Smooth muscle cell (in vitro differentiated cells): Measurements from ENCODE around the gene RNF14. TPM values are rescaled to one million over a fixed set of nuclear protein-coding genes. Genes with fewer than 3 reads are reported as not detected.

Experiments used
- DNase-seq: peaks from one replicate; lab custom pipeline; 2025; ENCODE audit not compliant: unreplicated experiment; lab: John Stamatoyannopoulos, UW
- H2AFZ ChIP-seq: fragments of 200-600 bp; sonication (generic); 2 replicates; pipeline ENCODE4 v1.6.0; 2016; ENCODE audit warnings: antibody characterized with exemption, low read depth, mild to moderate bottlenecking
- H3F3A ChIP-seq: fragments of 200-600 bp; sonication (generic); 2 replicates; pipeline ENCODE4 v1.6.0; 2017; ENCODE audit warnings: antibody characterized with exemption, low read depth
- H3K27ac ChIP-seq: fragments of 200-600 bp; sonication (generic); 2 replicates; pipeline ENCODE4 v1.5.1; 2016; ENCODE audit warnings: low read depth, mild to moderate bottlenecking
- H3K27me3 ChIP-seq: fragments of 200-600 bp; sonication (generic); 2 replicates; pipeline ENCODE4 v1.6.1; 2016; ENCODE audit warnings: low read depth, mild to moderate bottlenecking
- H3K36me3 ChIP-seq: fragments of 200-600 bp; sonication (generic); 2 replicates; pipeline ENCODE4 v1.5.1; 2016; ENCODE audit warnings: low read depth
- H3K4me1 ChIP-seq: fragments of 200-600 bp; sonication (generic); 2 replicates; pipeline ENCODE4 v1.5.1; 2016; ENCODE audit warnings: low read depth
- H3K4me2 ChIP-seq: fragments of 200-600 bp; sonication (generic); 2 replicates; pipeline ENCODE4 v1.6.0; 2016; ENCODE audit warnings: mild to moderate bottlenecking
- H3K4me3 ChIP-seq: fragments of 200-600 bp; sonication (generic); 2 replicates; pipeline ENCODE4 v1.5.1; 2016; ENCODE audit warnings: mild to moderate bottlenecking
- H3K79me2 ChIP-seq: fragments of 200-600 bp; sonication (generic); 2 replicates; pipeline ENCODE4 v1.6.0; 2016; ENCODE audit warnings: low read depth, mild to moderate bottlenecking
- H3K9ac ChIP-seq: fragments of 200-600 bp; sonication (generic); 2 replicates; pipeline ENCODE4 v1.6.0; 2016; ENCODE audit warnings: low read depth
- H3K9me3 ChIP-seq: fragments of 200-600 bp; sonication (generic); replicated peaks from 2 replicates; pipeline ENCODE4 v1.5.1; 2016; ENCODE audit warnings: low read depth
- H4K20me1 ChIP-seq: fragments of 200-600 bp; sonication (generic); 2 replicates; pipeline ENCODE4 v1.6.0; 2016; ENCODE audit warnings: low read depth
- WGBS: methylation state at CpG from one replicate; pipeline ENCODE4 v1.1.7; 2016; ENCODE audit warnings: low lambda C conversion rate; 5-methylcytosine and 5-hydroxymethylcytosine counted together
- polyA plus RNA-seq: library from polyadenylated mRNA; unstranded; fragments of >200 nt; fragmentation: Nextera tagmentation; extraction: Ambion mirVana; gene quantifications from 2 replicates; pipeline ENCODE4 v1.2.1, GENCODE V29; 2016
- total RNA-seq: library from RNA; depleted of rRNA; stranded (reverse); fragments of >200 nt; gene quantifications from 2 replicates; pipeline ENCODE4 v1.2.3, GENCODE V29; 2014
- TF ChIP-seq, protein P1 (sequence below): fragments of 200-600 bp; sonication (generic); IDR thresholded peaks from 2 replicates; pipeline ENCODE4 v1.5.1; 2017; ENCODE audit warnings: borderline replicate concordance, mild to moderate bottlenecking, antibody characterized with exemption; ENCODE audit not compliant: insufficient read depth, poor library complexity, severe bottlenecking

RNF14 gene
- total and polyA plus RNA-seq, 2 experiments from 2014 or later = 43.8 to 76.4 TPM

DNA sequence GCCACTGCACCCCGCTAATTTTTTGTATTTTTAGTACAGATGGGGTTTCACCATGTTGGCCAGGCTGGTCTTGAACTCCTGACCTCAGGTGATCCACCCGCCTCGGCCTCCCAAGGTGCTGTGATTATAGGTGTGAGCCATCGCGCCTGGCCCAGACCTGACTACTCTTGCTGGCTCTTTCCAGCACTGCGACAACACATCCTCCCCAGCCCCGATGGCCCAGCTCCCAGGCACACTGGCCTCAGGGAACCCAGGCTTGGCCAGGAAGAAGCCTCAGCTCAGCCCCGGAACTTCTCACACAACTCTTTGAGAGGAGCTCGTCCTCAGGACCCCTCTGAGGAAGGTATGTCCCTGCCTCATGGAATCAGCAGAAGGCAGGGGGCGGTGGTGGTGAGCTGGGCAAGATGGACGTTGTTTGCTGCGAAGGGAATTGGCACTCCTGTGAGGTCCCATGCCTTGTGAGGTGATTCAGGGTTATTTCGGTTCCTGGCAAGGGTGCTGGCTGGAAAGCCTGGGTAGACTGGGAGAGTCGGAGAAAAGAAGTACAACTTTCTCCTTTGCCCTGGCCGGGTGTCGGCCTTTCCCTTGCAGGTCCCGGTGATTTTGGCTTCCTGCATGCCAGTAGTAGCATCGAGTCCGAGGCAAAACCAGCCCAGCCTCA, 39.4 kb upstream of the RNF14 start:
- Histone ChIP-seq H3K27me3 (no peaks in the 10 kb centered on the region), H3K79me2 (peaks cover 9% of the 10 kb centered on the region), H3K4me2 (no peak overlapping the region), H3K36me3 (peaks cover 4% of the 10 kb centered on the region), H3K9ac (no peak overlapping the region), H2AFZ (no peak overlapping the region), H3K9me3 (no peaks in the 10 kb centered on the region), H4K20me1 (peaks cover 2% of the 10 kb centered on the region), H3K4me3 (no peak overlapping the region), H3F3A (no peaks in the 10 kb centered on the region), H3K27ac (no peak overlapping the region), H3K4me1 (peaks cover 2% of the 10 kb centered on the region)
- no peak for DNase-seq
- TF ChIP-seq, protein P1, sequence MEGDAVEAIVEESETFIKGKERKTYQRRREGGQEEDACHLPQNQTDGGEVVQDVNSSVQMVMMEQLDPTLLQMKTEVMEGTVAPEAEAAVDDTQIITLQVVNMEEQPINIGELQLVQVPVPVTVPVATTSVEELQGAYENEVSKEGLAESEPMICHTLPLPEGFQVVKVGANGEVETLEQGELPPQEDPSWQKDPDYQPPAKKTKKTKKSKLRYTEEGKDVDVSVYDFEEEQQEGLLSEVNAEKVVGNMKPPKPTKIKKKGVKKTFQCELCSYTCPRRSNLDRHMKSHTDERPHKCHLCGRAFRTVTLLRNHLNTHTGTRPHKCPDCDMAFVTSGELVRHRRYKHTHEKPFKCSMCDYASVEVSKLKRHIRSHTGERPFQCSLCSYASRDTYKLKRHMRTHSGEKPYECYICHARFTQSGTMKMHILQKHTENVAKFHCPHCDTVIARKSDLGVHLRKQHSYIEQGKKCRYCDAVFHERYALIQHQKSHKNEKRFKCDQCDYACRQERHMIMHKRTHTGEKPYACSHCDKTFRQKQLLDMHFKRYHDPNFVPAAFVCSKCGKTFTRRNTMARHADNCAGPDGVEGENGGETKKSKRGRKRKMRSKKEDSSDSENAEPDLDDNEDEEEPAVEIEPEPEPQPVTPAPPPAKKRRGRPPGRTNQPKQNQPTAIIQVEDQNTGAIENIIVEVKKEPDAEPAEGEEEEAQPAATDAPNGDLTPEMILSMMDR = no peak
- 96% methylated on average over 19 of the region's 19 CpGs for WGBS

DNA sequence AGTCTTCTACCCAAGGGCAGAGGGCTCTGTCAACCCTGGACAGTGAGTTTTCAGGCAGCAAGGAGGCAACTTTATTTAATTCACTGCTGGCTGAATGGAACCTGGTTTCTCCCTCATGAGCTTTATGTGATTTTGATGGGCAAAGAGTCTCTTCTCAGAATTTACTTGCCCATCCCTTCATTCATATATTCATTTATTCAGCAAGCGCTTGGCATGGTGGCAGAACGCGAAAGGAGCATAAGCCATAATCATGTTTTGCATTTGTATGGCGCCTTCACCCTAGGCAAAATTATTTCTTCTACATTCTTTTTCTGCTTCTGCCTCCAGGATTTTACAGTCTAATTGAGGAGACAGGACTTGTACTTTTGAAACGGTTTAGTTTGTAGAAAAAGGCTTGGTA, 37.2 kb upstream of the RNF14 start:
- Histone ChIP-seq H3K9me3 (no peaks in the 10 kb centered on the region), H3K4me3 (no peak overlapping the region), H3K9ac (no peak overlapping the region), H3K36me3 (peaks cover 8% of the 10 kb centered on the region), H2AFZ (no peak overlapping the region), H3K4me2 (no peak overlapping the region), H3K27me3 (no peaks in the 10 kb centered on the region), H3K4me1 (no peaks in the 10 kb centered on the region), H3F3A (no peaks in the 10 kb centered on the region), H4K20me1 (peaks cover under 1% of the 10 kb centered on the region), H3K27ac (no peak overlapping the region), H3K79me2 (no peaks in the 10 kb centered on the region)
- DNase-seq = no peak
- 97% methylated on average over 5 of the region's 5 CpGs for WGBS
- TF ChIP-seq, protein P1 = no peak

DNA sequence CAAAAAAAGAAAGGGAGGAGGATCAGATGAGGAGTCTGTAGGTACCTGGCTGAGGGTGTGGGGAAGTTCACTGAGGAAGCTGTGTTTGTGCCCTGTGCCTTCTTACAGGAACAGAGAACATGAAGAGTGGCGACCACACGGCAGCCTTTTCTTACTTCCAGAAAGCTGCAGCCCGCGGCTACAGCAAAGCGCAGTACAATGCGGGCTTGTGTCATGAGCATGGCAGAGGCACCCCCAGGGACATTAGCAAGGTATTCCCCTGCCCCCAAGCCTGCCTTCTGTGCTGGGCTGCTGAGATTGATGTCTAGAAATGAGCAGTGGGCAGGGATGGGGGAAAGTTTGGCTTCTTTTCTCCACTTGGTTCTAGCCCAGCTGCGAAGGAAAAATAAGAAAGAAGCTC, 35.8 kb upstream of the RNF14 start:
- DNase-seq = no peak
- Histone ChIP-seq H3K27ac (no peak overlapping the region), H3K27me3 (no peaks in the 10 kb centered on the region), H3K4me2 (no peak overlapping the region), H3K36me3 (peaks cover 8% of the 10 kb centered on the region), H2AFZ (no peak overlapping the region), H3K79me2 (no peaks in the 10 kb centered on the region), H4K20me1 (peaks cover 5% of the 10 kb centered on the region), H3F3A (no peaks in the 10 kb centered on the region), H3K4me3 (no peak overlapping the region), H3K4me1 (no peaks in the 10 kb centered on the region), H3K9ac (no peak overlapping the region), H3K9me3 (no peaks in the 10 kb centered on the region)
- TF ChIP-seq, protein P1 = no peak
- 100% methylated on average over 7 of the region's 7 CpGs for WGBS
